GM19238 (cell line): ENCODE data around the gene HIP1.
"Not testable (repeated sequence)": the region's sequence is repeated elsewhere in the genome, so short reads cannot be mapped to it uniquely, and the experiment has no call there.

ENCODE experiments used
- DNase-seq: peaks from one replicate; pipeline ENCODE4 v3.0.0; 2011; ENCODE audit warnings: low spot score; ENCODE audit not compliant: insufficient read length

HIP1 gene

DNA sequence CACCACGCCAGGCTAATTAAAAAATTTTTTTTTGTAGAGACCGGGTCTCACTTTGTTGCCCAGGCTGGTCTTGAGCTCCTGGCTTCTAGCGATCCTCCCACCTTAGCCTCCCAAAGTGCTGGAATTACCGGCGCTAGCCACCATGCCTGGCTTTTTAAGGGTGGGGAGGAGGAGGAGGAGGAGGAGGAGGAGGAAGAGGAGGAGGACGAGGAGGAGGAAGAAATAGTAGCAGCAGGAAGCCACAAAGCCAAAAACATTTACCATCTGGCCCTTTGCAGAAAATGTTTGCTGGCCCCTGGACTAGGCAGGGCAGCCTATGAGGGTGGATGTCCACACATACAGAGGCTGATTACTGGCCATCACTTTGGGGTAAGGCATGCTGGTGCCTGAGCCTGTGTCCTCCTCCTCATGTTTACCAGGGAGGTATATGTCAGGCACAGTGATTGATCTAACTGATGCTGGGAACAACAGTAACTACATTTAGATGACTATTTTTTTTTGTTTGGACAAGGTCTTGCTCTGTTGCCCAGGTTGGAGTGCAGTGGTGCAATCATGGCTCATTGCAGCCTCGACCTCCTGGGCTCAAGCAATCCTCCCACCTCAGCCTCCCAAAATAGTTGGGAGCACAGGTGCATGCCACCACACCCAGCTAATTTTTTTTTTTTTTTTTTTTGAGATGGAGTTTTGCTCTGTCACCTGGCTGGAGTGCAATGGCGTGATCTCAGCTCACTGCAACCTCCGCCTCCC, 122.1 kb downstream of the HIP1 start:
- DNase-seq, result no peak

DNA sequence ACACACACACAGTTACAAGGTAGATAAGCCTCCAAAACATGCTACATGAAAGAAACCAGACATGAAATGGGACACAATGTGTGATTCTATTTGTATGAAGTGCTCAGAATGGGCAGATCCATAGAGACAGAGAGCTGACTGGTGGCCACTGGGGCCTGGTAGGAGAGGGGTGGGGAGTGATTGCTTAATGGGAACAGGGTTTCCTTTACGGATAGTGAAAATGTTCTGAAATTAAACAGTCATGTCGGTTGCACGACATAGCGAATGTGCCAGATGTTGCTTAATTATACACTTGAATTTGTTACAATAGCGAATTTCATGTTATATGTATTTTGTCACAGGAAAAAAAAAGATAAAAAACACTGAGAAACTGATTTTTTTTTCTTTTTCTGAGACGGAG, 124.3 kb downstream of the HIP1 start:
- no peak for DNase-seq

DNA sequence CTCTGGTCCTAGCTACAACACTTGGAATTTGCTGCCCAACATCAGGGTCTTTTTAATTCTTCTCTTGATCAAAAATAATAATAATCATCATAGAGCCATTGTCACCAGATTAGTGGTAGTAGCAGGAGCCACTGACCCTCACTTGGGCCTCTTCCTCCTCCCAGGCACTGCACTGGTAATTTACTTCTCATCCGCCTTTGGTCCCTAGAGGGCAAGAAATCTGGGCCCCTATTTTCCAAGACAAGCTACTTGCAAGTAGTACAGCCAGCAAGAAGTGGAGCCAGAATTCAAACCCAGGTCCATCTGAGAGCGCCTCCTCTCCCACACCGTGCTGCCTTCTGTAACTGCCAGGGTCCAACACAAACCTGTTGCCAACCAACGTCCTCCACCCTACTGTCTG, 125.4 kb downstream of the HIP1 start:
- DNase-seq, result no peak

DNA sequence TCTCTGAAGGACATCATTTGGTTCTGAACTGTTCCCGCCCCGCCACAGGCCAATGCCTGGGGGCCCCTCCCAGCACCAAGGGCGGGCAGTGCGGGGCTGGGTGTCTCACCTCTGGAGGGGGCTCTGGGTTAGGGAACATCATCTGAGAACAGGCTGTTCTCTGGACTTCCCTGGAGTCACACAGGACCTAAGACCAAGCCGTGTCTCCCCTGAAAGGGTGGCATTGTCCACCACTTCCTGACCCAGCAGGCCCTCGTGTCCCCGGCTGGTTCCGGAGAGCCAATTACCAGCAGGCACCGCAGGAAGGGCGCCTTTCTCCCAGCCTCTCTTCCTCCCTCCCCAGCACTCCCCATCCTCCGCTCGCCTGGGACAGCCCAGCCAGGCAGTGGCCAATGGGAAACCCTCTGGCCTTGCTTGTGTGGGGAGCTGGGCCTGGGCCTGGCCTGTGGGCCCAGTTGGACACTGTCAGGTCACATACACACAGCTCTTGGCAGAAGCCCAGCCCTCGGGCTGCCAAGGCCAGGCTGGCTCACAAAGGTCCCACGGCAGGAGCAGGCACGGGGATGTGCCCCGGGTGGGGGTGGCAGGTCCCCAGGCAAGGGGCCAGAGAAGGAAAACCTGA, 127.1 kb downstream of the HIP1 start:
- DNase-seq, result no peak

DNA sequence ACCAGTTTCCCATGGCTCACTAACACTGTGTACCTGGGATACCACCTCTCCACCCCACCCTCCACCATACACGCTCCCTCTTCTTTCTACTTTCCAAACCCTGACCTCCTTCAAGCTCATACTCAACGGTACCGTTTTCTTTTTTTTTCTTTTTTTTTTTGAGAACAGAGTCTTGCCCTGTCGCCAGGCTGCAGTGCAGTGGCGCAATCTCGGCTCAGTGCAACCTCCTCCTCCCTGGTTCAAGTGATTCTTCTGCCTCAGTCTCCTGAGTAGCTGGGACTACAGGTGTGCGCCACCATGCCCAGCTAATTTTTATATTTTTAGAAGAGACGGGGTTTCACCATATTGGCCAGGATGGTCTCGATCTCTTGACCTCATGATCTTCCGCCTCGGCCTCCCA, 129.3 kb downstream of the HIP1 start:
- not testable (repeated sequence) for DNase-seq

GRCh38 chr7:75608451-75609122, 130.2 kb downstream of the HIP1 start:
- no peak for DNase-seq

GRCh38 chr7:75604408-75604807, 134.3 kb downstream of the HIP1 start:
- no peak for DNase-seq

DNA sequence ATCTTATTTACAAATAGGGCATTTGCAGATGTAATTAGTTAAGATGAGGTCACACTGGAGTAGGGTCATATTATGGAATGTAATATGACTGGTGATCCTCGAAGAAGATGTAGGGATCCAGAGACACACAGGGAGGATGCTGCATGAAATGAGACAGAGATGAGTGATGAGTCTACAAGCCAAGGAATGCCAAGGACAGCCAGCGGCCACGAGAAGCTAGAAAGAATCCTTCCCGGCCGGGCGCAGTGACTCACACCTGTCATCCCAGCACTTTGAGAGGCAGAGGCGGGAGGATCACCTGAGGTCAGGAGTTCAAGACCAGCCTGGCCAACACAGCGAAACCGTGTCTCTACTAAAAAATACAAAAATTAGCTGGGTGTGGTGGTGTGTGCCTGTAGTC, 135.9 kb downstream of the HIP1 start:
- not testable (repeated sequence) for DNase-seq

- DNase-seq, result no peak
These were observed 137.2 kb downstream of the HIP1 start for GRCh38 chr7:75601539-75601938.

DNA sequence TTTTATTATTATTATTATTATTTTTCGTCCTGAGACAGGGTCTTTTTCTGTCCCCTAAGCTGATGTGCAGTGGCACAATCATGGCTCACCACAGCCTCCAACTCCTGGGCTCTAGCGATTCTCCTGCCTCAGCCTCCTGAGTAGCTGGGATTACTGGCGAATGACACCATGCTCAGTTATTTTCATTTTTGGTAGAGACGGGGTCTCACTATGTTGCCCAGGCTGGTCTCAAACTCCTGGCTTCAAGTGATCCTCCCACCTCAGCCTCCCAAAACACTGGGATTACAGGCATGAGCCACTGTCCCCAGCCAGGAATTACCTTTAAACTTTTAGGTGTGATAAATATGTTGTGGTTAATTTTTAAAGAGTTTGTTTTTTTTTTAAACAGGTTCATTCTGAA, 138.0 kb downstream of the HIP1 start:
- not testable (repeated sequence) for DNase-seq

DNA sequence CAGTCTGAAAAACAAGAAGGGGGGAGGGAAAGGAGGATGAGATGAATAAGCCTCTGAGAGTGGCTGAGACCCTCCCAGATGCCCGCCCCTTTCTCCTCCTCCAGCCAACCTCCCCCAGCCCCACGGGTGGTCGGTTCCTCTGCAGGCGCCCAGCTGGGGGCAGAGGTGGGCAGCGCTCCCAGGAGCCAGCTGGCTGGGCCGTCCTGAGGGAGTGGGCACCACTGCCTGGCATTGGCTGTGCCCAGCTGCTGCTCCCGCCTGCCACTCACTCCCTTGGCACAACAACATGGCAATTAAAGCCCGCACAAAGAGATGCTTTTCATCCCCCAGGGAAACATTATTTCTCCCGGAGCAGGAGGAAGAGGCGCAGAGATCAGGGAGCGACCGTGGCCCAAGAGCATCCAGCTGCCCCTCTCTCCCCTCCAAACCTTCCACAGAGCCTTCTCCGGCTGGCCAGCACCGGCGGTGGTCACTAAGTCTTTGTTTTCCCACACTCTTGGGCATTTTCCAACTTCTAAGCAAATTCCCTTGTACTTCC, 139.4 kb downstream of the HIP1 start:
- DNase-seq, result no peak

GRCh38 chr7:75596727-75597614, 141.8 kb downstream of the HIP1 start:
- DNase-seq, result no peak

DNA sequence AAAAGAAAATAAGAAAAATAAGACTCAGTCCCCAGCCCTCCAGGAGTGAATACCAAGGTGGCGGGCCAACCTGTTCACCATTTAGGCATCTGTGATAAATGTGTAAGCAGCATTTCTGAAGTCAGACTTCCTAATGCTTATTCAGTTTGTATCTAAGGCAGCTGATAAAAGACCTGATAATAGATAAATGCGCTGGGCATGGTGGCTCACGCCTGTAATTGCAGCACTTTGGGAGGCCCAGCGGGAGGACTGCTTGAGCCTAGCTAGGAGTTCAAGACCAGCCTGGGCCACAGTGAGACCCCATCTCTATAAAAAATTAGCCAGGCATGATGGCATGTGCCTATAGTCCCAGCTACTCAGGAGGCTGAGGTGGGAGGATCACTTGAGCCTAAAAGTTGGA, 143.0 kb downstream of the HIP1 start:
- no peak for DNase-seq

GRCh38 chr7:75593500-75594184, 145.1 kb downstream of the HIP1 start:
- DNase-seq, result not testable (repeated sequence)

DNA sequence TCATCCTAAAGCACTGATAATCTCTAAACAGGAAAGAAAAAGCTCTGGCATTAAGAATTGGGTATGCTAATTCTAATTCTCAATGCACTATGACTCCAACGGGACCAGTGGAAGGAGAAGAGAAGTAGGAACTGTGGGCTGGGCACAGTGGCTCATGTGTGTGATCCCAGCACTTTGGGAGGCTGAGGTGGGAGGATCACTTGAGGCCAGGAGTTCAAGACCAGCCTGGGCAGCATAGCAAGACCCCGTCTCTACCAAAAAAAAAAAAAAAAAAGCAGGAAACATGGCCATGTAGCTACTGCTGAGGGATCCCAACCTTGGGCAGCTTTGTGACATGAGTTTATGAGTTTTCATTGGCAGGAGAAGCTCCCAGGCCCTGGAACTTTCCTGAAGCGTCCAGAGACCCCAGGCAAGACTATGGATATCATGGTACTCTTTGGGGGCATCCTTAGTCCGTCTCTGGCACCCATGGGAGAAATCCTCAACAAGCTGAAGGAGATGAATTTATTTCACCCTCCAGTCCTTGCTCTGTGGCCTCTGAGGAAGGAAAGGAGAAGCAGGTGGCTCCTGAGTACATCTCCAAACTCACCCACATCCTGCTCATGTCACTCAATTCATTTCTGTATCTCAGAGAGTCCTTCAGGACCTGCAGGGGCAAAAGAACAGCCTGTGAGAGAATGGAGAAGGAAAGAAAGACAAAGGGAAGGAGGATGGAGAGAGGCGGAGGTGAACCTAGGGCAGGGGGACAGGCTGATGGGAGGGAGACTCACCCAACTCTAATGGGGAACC, 147.1 kb downstream of the HIP1 start:
- DNase-seq, result no peak

- no peak for DNase-seq
These were observed 148.3 kb downstream of the HIP1 start for GRCh38 chr7:75590373-75591005.

DNA sequence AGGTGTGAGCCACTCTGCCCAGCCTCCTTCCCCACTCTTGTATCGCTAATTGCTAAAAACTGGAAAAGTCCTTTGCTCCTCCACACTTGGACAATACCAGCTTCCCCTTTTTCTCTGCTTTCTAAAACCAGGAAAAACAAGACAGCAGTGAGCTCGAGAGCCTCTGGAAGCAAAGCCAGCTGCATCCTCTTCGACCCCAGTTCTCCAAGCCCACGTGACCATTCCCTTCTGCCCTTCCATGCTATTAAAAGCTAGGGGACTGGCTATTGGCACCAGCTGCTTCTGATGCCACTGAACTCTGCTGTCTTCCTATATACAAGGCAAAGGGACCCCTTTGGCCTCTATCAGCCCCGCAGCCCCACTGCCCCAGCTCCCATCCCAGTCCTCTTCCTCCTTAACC, 154.4 kb downstream of the HIP1 start:
- no peak for DNase-seq

DNA sequence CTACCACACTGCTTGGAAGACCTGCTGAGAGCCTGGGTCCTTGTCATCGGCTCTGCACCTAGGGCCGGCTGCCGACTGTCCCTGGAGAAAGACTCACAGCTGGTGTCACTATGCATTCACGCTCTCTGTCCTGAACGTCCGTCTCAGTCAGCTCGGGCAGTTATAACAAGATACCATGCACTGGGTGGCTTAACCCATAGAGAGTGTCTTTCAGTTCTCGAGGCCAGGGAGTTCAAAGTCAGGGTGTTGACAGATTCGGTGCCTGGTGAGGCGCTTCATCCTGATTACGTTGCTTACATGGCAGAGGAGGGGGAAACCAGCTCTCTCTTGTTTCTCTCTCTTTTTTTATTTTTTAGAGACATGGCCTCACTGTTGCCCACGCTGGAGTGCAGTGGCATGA, 155.5 kb downstream of the HIP1 start:
- no peak for DNase-seq

GRCh38 chr7:75579899-75580298, 158.8 kb downstream of the HIP1 start:
- DNase-seq, result no peak

DNA sequence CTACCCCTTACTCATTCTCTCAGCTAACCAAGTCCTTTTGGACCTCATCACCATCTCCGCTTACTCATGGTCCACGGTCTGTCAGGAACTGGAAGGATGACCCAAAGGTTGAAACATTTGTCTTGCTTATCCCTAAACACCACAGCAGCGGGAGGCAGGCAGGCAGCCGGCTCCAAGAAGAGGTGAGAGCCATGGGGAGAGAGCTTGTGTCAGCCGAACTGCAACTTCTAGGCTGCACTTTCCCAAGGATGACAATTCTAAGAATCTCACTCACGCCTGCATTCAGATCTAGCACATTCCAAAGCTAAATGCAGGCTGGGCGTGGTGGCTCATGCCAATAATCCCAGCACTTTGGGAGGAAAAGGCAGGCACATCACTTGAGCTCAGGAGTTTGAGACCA, 160.7 kb downstream of the HIP1 start:
- DNase-seq, result no peak
